GM12872 (cell line): Measurements from ENCODE around the gene GPC6.

ENCODE experiments used
- TF ChIP-seq, protein P1 (sequence below): IDR thresholded peaks from 3 replicates; pipeline ENCODE4 v1.5.1; 2011; ENCODE audit warnings: low read depth, mild to moderate bottlenecking, low read length, moderate library complexity; ENCODE audit not compliant: insufficient read depth

The GPC6 gene

GRCh38 chr13:93750676-93751075 lies 524.1 kb downstream of the GPC6 start:
- TF ChIP-seq, protein P1, sequence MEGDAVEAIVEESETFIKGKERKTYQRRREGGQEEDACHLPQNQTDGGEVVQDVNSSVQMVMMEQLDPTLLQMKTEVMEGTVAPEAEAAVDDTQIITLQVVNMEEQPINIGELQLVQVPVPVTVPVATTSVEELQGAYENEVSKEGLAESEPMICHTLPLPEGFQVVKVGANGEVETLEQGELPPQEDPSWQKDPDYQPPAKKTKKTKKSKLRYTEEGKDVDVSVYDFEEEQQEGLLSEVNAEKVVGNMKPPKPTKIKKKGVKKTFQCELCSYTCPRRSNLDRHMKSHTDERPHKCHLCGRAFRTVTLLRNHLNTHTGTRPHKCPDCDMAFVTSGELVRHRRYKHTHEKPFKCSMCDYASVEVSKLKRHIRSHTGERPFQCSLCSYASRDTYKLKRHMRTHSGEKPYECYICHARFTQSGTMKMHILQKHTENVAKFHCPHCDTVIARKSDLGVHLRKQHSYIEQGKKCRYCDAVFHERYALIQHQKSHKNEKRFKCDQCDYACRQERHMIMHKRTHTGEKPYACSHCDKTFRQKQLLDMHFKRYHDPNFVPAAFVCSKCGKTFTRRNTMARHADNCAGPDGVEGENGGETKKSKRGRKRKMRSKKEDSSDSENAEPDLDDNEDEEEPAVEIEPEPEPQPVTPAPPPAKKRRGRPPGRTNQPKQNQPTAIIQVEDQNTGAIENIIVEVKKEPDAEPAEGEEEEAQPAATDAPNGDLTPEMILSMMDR: no peak

DNA sequence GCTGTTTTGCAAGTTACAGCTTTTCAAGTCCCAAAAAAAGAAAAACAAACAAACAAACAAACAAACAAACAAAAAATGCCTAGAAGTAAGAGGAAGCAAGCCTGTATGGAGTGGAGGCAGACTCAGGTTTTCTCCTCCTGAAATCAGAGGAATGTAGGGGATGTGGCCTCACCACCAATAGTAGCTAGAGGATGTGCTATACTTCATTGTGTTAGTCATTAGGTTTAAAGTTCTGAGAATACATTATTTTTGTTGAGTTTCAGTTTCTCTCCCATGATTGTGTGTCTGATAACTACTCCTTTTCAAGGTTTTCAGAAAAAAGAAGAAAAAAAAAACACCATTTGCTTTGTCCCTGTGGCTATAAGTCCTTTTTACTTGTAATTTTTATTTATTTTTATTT lies 524.5 kb downstream of the GPC6 start:
- TF ChIP-seq, protein P1: no peak

GRCh38 chr13:93752541-93752940 lies 525.9 kb downstream of the GPC6 start:
- TF ChIP-seq, protein P1: no peak

GRCh38 chr13:93753639-93754038 lies 527.0 kb downstream of the GPC6 start:
- TF ChIP-seq, protein P1: no peak

GRCh38 chr13:93755341-93755740 lies 528.7 kb downstream of the GPC6 start:
- TF ChIP-seq, protein P1: no peak

DNA sequence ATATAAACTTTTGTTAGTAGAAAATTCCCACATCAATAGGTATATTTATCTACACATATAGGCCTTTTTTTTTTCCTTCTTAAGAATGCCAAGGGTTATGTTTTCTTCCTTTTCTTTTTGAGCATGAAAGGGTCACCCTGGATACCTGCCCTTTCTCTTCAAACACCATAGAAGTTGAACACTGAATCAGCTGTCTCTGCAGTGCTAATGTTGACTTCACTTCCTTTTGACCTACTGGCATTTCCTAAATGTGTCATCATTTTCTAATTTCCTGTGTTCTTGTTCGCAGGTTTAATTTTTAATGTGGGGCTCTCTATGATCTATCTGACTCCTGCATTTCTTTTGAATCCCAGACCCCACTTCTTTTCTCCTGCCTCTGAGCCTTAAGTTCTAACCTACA lies 532.0 kb downstream of the GPC6 start:
- TF ChIP-seq, protein P1: no peak

DNA sequence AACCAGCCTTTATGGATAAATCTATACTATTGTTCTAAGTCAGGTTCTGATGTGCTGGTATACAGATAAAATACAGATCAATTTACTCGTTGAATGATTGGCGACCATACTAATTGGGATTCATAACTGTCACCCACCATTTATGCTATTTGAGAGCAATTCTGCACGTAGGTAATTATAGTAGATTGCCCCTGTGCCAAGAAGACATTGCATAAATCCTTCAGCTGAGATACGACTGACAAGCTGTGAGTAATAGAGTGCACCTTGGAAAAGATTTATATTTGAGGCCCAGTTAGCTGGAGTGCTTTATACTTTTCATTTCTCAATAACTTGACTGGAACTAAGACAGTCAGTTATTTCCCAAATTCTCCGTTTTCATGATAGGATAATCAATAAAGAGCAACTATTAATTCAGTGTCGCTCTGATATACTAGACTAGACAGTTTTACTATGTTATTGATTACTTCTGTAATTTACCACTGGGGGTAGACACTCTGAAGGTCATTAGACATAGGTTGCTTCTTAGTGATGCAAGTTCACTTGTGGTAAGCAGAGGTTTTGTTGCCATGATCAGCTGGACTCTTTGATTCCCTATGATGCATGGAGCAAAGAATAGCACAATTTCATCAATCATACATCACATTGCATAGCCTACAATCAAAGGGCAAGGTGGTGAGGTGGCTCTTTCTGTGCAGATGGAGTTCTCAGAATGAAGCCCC lies 536.3 kb downstream of the GPC6 start:
- TF ChIP-seq, protein P1: no peak

GRCh38 chr13:93765062-93765461 lies 538.5 kb downstream of the GPC6 start:
- TF ChIP-seq, protein P1: no peak
